Breast epithelium (tissue), 4 donors: Measurements from ENCODE around the gene BRD4. TPM values are rescaled to one million over a fixed set of nuclear protein-coding genes. Genes with fewer than 3 reads are reported as not detected.
A peak's percentile ranks its signal among the peaks of the same experiment; 100 is the strongest.

Experiments
- DNase-seq, 2 donors: peaks; one replicate each; pipeline ENCODE4 v3.0.0-alpha.2; 2019; ENCODE audit warnings: low spot score in 2 of 2
- H3K27ac ChIP-seq, 2 donors: fragments of 200-600 bp; sonication (generic) in 1 of 2; one replicate each; pipeline ENCODE4 v1.5.1; 2016 to 2019; ENCODE audit warnings: mild to moderate bottlenecking in 1 of 2
- H3K27me3 ChIP-seq, 2 donors: fragments of 200-600 bp; sonication (generic) in 1 of 2; one replicate each; pipeline versions ENCODE4 v1.5.1 to v1.6.0; 2017 to 2019; ENCODE audit warnings: control low read depth in 1 of 2, mild to moderate bottlenecking in 1 of 2
- H3K36me3 ChIP-seq: fragments of 200-600 bp; one replicate; pipeline ENCODE4 v1.5.1; 2019
- H3K4me1 ChIP-seq, 2 donors: fragments of 200-600 bp; sonication (generic); one replicate each; pipeline ENCODE4 v1.5.1; 2016 to 2019; ENCODE audit warnings: control low read depth in 1 of 2
- H3K4me3 ChIP-seq, 3 donors: fragments of 200-600 bp; sonication (generic); 1 replicate in 2 of 3; 2 replicates in 1 of 3; pipeline ENCODE4 v1.5.1; 2016 to 2019; ENCODE audit warnings: mild to moderate bottlenecking in 3 of 3, moderate library complexity in 2 of 3
- H3K9me3 ChIP-seq, 2 donors: fragments of 200-600 bp; sonication (generic) in 1 of 2; one replicate each; pipeline ENCODE4 v1.5.1; 2016 to 2019; ENCODE audit warnings: control low read depth in 1 of 2
- POLR2A ChIP-seq: fragments of 450-650 bp; IDR thresholded peaks from one replicate; pipeline ENCODE4 v1.6.1; 2016; ENCODE audit warnings: antibody characterized with exemption, mild to moderate bottlenecking, moderate library complexity
- POLR2AphosphoS5 ChIP-seq, 3 donors: sonication (generic); formaldehyde crosslinking; IDR thresholded peaks; one replicate each; pipeline ENCODE4 v1.6.1; 2017; ENCODE audit warnings: antibody characterized with exemption in 3 of 3
- intact Hi-C: fragments of 100-400 bp; cut with DNase I; formaldehyde crosslinking; loops from one replicate; pipeline ENCODE4 v1.15.1; 2023; ENCODE audit warnings: low total_unique reads
- total RNA-seq, 3 donors: library from RNA; depleted of rRNA; stranded (reverse); fragments of >200 nt; gene quantifications; one replicate each; pipeline ENCODE4 v1.1.0, GENCODE V29; 2016
- TF ChIP-seq, protein P1 (sequence below), 3 donors: fragments of 450-650 bp; IDR thresholded peaks; one replicate each; pipeline ENCODE4 v1.5.1; 2016 to 2017; ENCODE audit warnings: antibody characterized with exemption in 3 of 3, mild to moderate bottlenecking in 3 of 3, moderate library complexity in 3 of 3

Gene BRD4
- total RNA-seq, 3 donors from 2014 or later = 25.6 to 37.5 (median 33.8) TPM

DNA sequence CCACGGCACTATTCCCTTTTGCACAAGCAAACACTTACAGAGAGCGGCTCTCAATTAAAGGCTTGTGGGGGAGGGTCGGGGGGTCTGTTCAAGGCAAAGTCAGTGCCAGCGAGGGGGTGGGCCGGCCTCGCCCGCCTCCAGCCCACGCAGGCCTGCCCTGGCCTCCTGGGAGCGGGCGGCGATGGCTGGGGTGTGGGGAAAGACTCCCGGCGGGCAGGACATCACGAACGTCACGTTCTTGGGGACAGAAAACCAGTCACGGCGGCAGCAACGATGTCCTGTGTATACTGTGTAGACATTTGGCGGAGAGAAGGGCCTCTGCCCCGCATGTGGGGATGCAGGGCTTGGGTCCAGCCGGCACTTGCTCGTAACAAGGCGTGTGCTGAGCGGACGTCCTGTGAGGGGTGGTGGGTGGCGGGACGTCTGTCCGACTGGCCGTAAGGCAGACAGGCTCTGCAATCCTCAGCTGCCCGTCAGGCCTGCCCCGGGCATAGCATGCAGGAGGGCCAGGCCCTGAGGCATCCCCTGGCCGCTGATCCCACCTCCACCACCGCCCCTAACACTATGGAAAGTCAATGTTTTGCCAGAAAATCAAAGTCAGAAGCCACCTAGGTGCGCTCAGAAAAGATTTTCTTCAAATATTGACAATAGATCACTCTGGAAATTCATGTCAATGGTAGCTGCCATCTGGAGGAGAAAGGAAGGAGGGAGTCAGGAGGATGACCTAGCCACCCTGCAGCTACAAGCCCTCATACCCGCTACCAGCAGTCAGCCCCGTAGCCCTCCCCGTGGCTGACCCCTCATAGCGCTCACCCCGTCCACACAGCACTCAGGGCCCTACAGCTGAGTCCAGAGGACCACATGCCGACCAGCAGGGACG, 94.3 kb downstream of the BRD4 start:
- TF ChIP-seq POLR2A (no peak), POLR2AphosphoS5 (IDR thresholded peaks at IDR 0.05) (no peak)
- TF ChIP-seq, protein P1, sequence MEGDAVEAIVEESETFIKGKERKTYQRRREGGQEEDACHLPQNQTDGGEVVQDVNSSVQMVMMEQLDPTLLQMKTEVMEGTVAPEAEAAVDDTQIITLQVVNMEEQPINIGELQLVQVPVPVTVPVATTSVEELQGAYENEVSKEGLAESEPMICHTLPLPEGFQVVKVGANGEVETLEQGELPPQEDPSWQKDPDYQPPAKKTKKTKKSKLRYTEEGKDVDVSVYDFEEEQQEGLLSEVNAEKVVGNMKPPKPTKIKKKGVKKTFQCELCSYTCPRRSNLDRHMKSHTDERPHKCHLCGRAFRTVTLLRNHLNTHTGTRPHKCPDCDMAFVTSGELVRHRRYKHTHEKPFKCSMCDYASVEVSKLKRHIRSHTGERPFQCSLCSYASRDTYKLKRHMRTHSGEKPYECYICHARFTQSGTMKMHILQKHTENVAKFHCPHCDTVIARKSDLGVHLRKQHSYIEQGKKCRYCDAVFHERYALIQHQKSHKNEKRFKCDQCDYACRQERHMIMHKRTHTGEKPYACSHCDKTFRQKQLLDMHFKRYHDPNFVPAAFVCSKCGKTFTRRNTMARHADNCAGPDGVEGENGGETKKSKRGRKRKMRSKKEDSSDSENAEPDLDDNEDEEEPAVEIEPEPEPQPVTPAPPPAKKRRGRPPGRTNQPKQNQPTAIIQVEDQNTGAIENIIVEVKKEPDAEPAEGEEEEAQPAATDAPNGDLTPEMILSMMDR (IDR thresholded peaks at IDR 0.05) = no peak
- Histone ChIP-seq H3K9me3 (no peaks in the 10 kb centered on the region), H3K4me1 (no peaks in the 10 kb centered on the region), H3K36me3 (peaks cover 16% of the 10 kb centered on the region), H3K4me3 (no peak overlapping the region), H3K27me3 (no peaks in the 10 kb centered on the region), H3K27ac (peak overlapping the region in 1 of 2 donors; percentile 32)
- DNase-seq = no peak
- intact Hi-C loops = no loop called here

DNA sequence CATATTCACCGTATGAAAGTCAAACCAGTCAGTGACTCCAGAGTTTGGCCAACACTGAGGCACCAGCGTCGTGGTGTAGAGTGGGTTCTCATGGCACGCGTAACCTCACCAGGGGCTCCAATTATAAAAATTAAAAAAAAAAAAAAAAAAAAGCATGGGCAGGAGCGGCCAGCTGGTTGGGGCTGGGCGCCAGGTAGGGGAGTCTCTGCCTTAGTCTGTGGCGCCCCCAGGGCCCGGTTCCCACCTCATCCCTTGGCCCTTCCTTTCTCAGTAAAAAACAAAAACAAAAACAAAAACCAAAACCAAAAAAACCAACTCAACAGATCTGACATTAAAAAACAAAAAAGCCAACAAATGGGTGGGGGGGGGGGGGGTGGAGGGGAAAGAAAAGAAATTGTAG, 95.5 kb downstream of the BRD4 start:
- peaks cover 16% of the 10 kb centered on the region for H3K36me3 ChIP-seq
- peaks cover 0 to 6% of the 10 kb centered on the region in 2 donors for H3K4me1 ChIP-seq
- intact Hi-C loops = no loop called here
- no peak for DNase-seq
- H3K4me3 ChIP-seq = no peak overlapping the region
- no peak overlapping the region for H3K27ac ChIP-seq
- TF ChIP-seq, protein P1 (IDR thresholded peaks at IDR 0.05) = no peak
- no peak for TF ChIP-seq POLR2A
- TF ChIP-seq POLR2AphosphoS5 (IDR thresholded peaks at IDR 0.05) = no peak
- H3K27me3 ChIP-seq = no peaks in the 10 kb centered on the region
- H3K9me3 ChIP-seq = no peaks in the 10 kb centered on the region

DNA sequence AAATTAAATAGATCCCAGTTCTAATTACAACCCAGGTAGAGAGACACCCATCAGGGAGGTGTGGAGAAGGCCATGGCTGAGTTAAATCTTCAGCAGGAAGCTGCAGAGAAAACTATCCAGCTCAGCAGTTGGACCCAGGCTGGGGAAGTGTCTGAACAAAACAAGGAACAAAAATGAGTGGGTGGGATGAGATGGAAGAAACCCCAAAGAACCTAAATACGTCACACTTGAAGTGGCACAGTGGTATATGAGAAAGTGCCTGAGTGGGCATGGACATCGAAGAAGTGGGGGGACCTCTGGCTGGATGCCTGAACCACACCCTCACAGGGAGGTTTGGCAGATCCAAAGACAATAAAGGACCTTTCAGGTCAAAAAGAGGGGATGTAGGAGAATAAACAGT, 96.6 kb downstream of the BRD4 start:
- Histone ChIP-seq H3K27ac (no peak overlapping the region), H3K27me3 (no peaks in the 10 kb centered on the region), H3K36me3 (peaks cover 16% of the 10 kb centered on the region), H3K9me3 (no peaks in the 10 kb centered on the region), H3K4me1 (peaks cover 0 to 10% of the 10 kb centered on the region in 2 donors), H3K4me3 (no peak overlapping the region)
- no peak for DNase-seq
- TF ChIP-seq POLR2AphosphoS5 (IDR thresholded peaks at IDR 0.05) (no peak), POLR2A (no peak)
- TF ChIP-seq, protein P1 (IDR thresholded peaks at IDR 0.05) = no peak
- intact Hi-C loops = no loop called here

DNA sequence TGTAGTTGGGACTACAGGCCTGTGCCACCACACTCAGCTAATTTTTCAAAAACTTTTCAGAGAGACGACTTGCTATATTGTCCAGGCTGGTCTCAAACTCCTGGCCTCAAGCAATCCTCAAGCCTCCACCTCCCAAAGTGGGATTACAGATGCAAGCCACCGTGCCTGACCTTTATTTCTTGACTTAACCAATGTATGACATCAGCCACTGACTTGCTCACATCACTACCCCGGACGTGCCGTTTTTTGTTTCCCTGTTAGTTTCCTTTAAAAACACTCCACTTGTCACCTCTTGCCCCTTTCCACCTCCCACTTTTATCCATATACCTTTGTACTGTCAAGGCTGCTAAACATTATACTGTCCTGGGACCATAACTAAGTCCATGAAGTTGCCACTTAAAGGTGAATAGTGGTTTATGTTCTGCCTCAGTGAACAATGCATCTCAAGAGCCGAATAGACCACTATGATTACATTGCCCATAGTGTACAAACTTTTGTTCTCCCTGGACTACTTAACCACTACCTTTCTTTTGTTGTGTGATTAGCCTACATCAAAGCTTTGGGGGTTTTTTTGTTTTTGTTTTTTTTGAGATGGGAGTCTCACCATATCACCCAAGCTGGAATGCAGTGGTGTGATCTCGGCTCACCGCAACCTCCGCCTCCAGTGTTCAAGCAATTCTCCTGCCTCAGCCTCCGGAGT, 97.8 kb downstream of the BRD4 start:
- TF ChIP-seq, protein P1 (IDR thresholded peaks at IDR 0.05) = no peak
- no peak for TF ChIP-seq POLR2AphosphoS5 (IDR thresholded peaks at IDR 0.05)
- TF ChIP-seq POLR2A = no peak
- intact Hi-C loops = no loop called here
- peaks cover 0 to 10% of the 10 kb centered on the region in 2 donors for H3K4me1 ChIP-seq
- peaks cover 16% of the 10 kb centered on the region for H3K36me3 ChIP-seq
- no peak overlapping the region for H3K4me3 ChIP-seq
- no peaks in the 10 kb centered on the region for H3K27me3 ChIP-seq
- no peak for DNase-seq
- no peaks in the 10 kb centered on the region for H3K9me3 ChIP-seq
- H3K27ac ChIP-seq = no peak overlapping the region

DNA sequence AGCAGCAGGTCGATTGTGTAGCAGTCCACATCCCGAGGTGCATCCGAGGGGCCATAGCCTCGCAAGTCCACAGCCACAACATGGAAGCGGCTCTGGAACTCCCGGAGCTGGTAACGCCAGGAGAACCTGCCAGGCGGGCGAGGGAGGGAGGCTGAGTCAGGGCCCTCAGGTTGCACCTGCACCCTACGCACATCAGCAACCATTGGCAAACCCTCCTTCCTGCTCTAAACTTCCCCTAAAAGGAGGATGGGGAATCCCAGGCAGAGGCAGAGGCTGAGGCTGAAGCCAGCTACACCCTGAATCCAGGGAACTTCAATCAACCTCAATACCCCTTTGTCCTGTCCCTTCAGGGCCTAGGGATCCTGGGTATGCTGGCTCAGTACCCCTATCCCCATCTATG, 101.1 kb downstream of the BRD4 start:
- Histone ChIP-seq H3K36me3 (no peaks in the 10 kb centered on the region), H3K27ac (no peak overlapping the region), H3K9me3 (no peaks in the 10 kb centered on the region), H3K4me1 (peaks cover 0 to 10% of the 10 kb centered on the region in 2 donors), H3K27me3 (no peaks in the 10 kb centered on the region), H3K4me3 (no peak overlapping the region)
- no peak for DNase-seq
- TF ChIP-seq POLR2AphosphoS5 (IDR thresholded peaks at IDR 0.05) (no peak), POLR2A (no peak)
- TF ChIP-seq, protein P1 (IDR thresholded peaks at IDR 0.05) = no peak
- intact Hi-C loops = no loop called here
